Cardiac muscle cell (in vitro differentiated cells and primary cell): Measurements from ENCODE around the gene MINDY4. TPM values are rescaled to one million over a fixed set of nuclear protein-coding genes. Genes with fewer than 3 reads are reported as not detected.

ENCODE experiments used
- DNase-seq, 2 donors: peaks; one replicate each; pipeline versions ENCODE4 v3.0.0 to v3.0.0-alpha.2; 2010 to 2017; ENCODE audit warnings: low read depth in 1 of 2, low spot score in 1 of 2
- H3K27ac ChIP-seq: fragments of 200-600 bp; sonication (generic); 2 replicates; pipeline ENCODE4 v1.5.1; 2016
- H3K27me3 ChIP-seq: fragments of 200-600 bp; sonication (generic); 2 replicates; pipeline ENCODE4 v1.6.0; 2016; ENCODE audit warnings: control low read depth
- H3K36me3 ChIP-seq: fragments of 200-600 bp; sonication (generic); 2 replicates; pipeline ENCODE4 v1.5.1; 2016; ENCODE audit warnings: control low read depth
- H3K4me1 ChIP-seq: fragments of 200-600 bp; sonication (generic); 2 replicates; pipeline ENCODE4 v1.8.1; 2017; ENCODE audit warnings: low read depth, mild to moderate bottlenecking, mixed run types
- H3K4me3 ChIP-seq: fragments of 200-600 bp; sonication (generic); 2 replicates; pipeline ENCODE4 v1.5.1; 2016; ENCODE audit warnings: mild to moderate bottlenecking
- H3K9me3 ChIP-seq: fragments of 200-600 bp; sonication (generic); 2 replicates; pipeline ENCODE4 v1.5.1; 2017; ENCODE audit warnings: low read depth, mild to moderate bottlenecking, control low read depth
- CTCF ChIP-seq: IDR thresholded peaks from 2 replicates; pipeline ENCODE4 v1.5.1; 2012; ENCODE audit warnings: low read depth, mild to moderate bottlenecking, low read length
- polyA plus RNA-seq: library from polyadenylated mRNA; unstranded; fragments of >200 nt; fragmentation: Nextera tagmentation; extraction: Ambion mirVana; gene quantifications from 2 replicates; pipeline ENCODE4 v1.2.1, GENCODE V29; 2016
- total RNA-seq: library from RNA; depleted of rRNA; stranded (reverse); fragments of >200 nt; gene quantifications from 2 replicates; pipeline ENCODE4 v1.2.3, GENCODE V29; 2016

The MINDY4 gene
- total and polyA plus RNA-seq, 2 experiments from 2014 or later, result 2.7 to 7.5 TPM

DNA sequence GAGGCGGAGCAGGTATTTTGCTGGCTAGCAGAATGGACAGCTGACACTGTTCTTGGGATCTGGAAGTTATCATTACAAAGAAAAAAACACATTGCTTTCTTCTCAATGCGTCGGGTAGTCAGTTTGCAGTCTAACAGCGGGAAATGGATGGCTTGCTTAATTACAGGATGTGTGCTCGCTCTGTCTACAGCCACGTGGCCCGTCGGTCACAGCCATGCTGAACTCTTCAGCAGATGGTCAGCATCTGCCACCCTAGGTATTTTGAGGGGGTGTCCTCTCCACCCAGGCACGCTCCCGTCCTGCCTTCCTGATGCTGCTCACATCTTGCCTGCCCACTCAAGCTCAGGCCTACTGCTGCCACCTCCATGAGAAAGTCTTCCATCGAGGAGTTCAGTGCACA, 39.6 kb upstream of the MINDY4 start:
- Histone ChIP-seq H3K27ac (no peak overlapping the region), H3K27me3 (no peaks in the 10 kb centered on the region), H3K4me1 (no peaks in the 10 kb centered on the region), H3K36me3 (no peaks in the 10 kb centered on the region), H3K4me3 (no peak overlapping the region), H3K9me3 (no peaks in the 10 kb centered on the region)
- TF ChIP-seq CTCF, result no peak
- no peak for DNase-seq

- no peak for DNase-seq
- H3K36me3 ChIP-seq, result no peaks in the 10 kb centered on the region
- no peaks in the 10 kb centered on the region for H3K4me1 ChIP-seq
- H3K27me3 ChIP-seq, result no peaks in the 10 kb centered on the region
- no peak for TF ChIP-seq CTCF
- no peaks in the 10 kb centered on the region for H3K9me3 ChIP-seq
- H3K4me3 ChIP-seq, result no peak overlapping the region
- no peak overlapping the region for H3K27ac ChIP-seq
These were observed 38.6 kb upstream of the MINDY4 start for GRCh38 chr7:30732606-30733005.

DNA sequence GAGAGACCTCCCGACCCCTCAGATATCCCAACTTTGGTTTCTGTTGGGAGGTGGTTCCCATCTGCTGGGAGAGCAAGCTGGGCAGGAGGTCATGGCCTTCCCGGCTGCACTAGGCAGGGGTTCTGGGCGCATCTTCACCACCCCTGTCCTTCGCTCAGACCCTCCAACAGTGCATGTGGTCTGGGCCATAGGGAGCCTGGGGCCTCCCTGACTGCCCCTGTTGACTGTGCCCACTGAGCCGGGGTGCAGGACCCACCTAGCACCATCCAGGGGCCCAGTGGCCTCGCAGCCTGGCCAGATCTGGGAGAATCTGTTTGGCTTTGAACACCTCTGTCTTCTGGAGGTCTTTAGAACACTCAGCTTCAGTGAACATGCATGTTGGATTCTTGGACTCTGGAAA, 38.0 kb upstream of the MINDY4 start:
- DNase-seq, result no peak
- H3K27me3 ChIP-seq, result no peaks in the 10 kb centered on the region
- H3K36me3 ChIP-seq, result no peaks in the 10 kb centered on the region
- no peaks in the 10 kb centered on the region for H3K4me1 ChIP-seq
- no peak overlapping the region for H3K4me3 ChIP-seq
- no peak overlapping the region for H3K27ac ChIP-seq
- H3K9me3 ChIP-seq, result no peaks in the 10 kb centered on the region
- no peak for TF ChIP-seq CTCF

- no peaks in the 10 kb centered on the region for H3K27me3 ChIP-seq
- H3K36me3 ChIP-seq, result no peaks in the 10 kb centered on the region
- H3K4me1 ChIP-seq, result no peaks in the 10 kb centered on the region
- DNase-seq, result no peak
- H3K4me3 ChIP-seq, result no peak overlapping the region
- no peak overlapping the region for H3K27ac ChIP-seq
- H3K9me3 ChIP-seq, result no peaks in the 10 kb centered on the region
- TF ChIP-seq CTCF, result no peak
These were observed 37.5 kb upstream of the MINDY4 start for GRCh38 chr7:30733691-30734090.

DNA sequence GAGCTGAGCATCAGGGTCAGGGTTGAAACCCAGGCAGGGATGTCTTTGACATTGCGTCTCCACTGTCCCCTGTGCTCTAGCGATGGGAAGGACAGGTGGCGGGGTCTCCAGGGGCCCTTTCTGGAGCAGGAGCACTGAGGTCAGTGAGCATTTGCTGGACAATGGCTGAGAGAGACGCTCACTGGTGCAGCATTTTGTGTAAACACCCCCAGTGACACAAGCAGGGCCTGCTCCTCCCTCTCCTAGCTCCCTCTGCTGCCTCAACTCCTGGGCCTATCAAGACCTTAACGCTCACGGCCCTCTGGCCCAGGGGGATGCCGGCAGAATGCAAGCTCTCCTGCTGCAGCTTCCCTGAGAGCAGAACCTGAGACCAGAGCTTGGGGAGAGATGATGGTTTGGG, 36.7 kb upstream of the MINDY4 start:
- H3K27me3 ChIP-seq, result no peaks in the 10 kb centered on the region
- no peaks in the 10 kb centered on the region for H3K4me1 ChIP-seq
- H3K9me3 ChIP-seq, result no peaks in the 10 kb centered on the region
- no peak overlapping the region for H3K27ac ChIP-seq
- H3K36me3 ChIP-seq, result no peaks in the 10 kb centered on the region
- DNase-seq, result no peak
- no peak overlapping the region for H3K4me3 ChIP-seq
- TF ChIP-seq CTCF, result no peak

DNA sequence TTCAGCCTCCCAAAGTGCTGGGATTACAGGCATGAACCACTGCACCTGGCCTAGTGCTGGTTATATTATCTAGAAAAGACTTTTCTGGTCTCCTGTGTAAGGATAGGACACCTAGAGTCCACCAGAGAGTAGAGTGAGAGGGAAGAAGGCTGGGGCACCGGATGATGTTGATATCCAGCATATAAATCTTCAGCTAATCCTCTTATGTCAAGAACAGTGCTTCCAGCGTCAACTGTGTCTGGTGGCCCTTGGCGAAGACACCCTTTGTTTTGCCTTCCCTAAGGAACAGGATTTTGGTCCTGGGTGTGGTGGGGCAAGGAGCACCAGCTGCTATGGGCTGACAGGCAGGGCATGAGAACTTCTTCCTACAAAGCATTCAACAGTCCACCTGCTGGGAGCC, 35.6 kb upstream of the MINDY4 start:
- Histone ChIP-seq H3K27ac (no peak overlapping the region), H3K36me3 (no peaks in the 10 kb centered on the region), H3K4me1 (no peaks in the 10 kb centered on the region), H3K4me3 (no peak overlapping the region), H3K9me3 (no peaks in the 10 kb centered on the region), H3K27me3 (no peaks in the 10 kb centered on the region)
- no peak for TF ChIP-seq CTCF
- no peak for DNase-seq
